ENCODE results near the gene RPL11.
A peak's percentile ranks its signal among the peaks of the same experiment; 100 is the strongest.
"Not testable (repeated sequence)": the region's sequence is repeated elsewhere in the genome, so short reads cannot be mapped to it uniquely, and the experiment has no call there.

RPL11 gene

DNA sequence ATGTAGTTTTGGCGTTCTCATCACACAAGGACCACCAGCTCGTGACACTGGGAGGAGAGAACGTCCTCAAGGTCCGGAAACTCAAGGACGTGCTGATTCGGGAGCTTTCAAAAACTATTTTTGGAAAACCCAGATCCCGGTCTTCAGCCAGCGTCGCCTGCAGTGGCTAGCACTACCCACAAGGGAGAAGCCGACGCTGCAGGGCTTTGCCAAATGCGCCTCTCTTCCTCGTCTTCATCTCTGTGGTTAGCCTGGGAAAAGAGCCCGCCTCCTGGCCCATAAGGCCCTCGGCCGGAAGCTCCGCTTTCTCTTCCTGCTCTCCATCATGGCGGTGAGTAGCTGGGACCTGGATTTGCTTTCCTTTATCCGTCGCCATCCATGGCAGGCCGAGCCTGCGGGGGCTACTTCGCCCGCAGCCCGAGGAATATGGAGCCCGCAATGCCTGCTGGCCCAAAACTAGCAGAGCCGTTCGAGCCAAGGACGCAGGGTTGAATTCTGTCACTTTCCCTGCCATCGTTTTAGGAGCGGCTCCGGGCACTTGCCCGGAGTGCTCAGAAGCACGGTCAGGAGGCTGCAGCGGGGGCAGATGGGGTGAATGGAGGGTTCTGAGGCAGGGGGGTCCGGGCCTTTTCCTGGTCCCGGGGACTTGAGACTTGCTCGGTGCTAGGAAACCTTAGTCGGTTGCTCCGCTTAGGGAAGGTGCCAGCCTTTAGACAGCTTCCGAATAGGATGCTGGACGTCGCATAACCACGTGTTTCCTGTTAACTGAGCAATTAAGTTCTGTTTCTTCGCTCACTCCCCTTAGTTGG lies at the start of gene RPL11:
Gene RPL11 (plus strand): TSS at position 308 of the 809 bp plus-strand sequence. CDS start 18 bp downstream, at position 326.
- Histone ChIP-seq H3K4me1 (ENCODE audit: control insufficient read depth, insufficient read depth, low read length) (no peaks in the 10 kb centered on the region; the same call in 1 of the 2 replicates), H3K4me3 (ENCODE audit: low read length) (peak within 1 kb of the TSS; percentile 74), H3K27ac (ENCODE audit: low read length) (no peak within 1 kb of the TSS), H3K36me3 (ENCODE audit: control insufficient read depth, insufficient read depth, low read length) (peaks cover 34% of the 10 kb centered on the region), H3K27me3 (ENCODE audit: control insufficient read depth, insufficient read depth, low read length) (no peaks in the 10 kb centered on the region), H3K9me3 (ENCODE audit: control insufficient read depth, insufficient read depth, low read length) (no peaks in the 10 kb centered on the region)
- no CpG with 5 or more reads among the region's 45 CpGs for WGBS (ENCODE audit: insufficient coverage, insufficient read length)
- DNase-seq (ENCODE audit: low read depth, low spot score), result peak; percentile 82

DNA sequence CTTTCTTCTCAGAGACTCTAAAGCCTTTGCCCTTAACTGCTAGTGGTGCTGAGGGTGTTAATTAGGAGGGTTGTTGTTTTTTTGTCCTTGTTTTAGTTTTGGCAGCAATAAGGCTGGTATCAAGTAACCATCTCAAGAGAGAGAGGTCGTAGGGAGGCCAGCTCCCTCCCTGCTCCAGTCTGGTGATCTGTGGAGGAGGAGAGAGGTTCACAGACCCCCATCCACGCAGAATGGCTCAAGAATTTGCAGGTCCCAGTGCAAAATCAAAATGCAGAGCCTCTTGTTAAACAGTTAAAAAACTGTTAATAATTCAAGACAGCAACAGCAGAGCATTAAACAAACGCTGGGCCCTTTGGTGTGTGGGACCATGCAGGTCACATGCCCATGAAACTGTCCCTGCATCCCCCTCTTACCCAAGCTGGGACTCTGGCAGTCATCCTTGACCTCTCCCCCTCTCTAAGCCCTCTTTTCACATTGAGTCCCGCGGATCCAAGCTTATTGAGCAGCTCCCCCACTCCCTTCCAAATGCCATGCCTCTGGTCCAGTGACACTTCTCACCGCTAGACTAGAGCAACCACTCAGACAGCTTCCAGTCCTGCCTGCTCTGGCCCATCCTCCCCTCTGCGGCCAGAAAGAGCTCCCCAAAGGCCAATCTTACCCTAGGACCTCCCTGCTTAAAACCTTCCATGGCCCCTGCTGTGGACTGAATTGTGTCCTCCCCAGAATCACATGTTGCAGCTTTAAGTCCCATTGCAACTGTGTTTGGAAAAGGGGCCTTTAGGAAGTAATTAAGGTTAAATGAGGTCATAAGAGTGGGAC lies 47.7 kb upstream of the RPL11 start:
- Histone ChIP-seq H3K27ac (ENCODE audit: low read length) (no peak overlapping the region), H3K27me3 (ENCODE audit: control insufficient read depth, insufficient read depth, low read length) (peaks cover 2% of the 10 kb centered on the region; the same call in 1 of the 2 replicates), H3K36me3 (ENCODE audit: control insufficient read depth, insufficient read depth, low read length) (no peaks in the 10 kb centered on the region), H3K9me3 (ENCODE audit: control insufficient read depth, insufficient read depth, low read length) (no peaks in the 10 kb centered on the region), H3K4me3 (ENCODE audit: low read length) (no peak overlapping the region), H3K4me1 (ENCODE audit: control insufficient read depth, insufficient read depth, low read length) (no peaks in the 10 kb centered on the region)
- no CpG with 5 or more reads among the region's 7 CpGs for WGBS (ENCODE audit: insufficient coverage, insufficient read length)
- DNase-seq (ENCODE audit: low read depth, low spot score), result no peak

DNA sequence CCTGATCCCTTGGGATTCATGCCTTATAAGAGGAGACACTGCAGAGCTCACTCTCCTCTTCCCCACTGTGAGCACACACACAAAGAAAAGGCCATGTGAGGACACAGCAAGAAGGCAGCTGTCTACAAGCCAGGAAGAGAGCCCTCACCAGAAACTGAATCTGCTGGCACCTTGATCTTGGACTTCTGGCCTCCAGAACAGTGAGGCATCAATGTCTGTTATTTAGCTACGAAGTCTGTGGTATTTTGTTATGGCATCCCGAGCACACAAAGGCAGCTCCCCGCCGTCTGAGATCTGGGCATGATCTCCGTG lies 47.1 kb upstream of the RPL11 start:
- Histone ChIP-seq H3K4me1 (ENCODE audit: control insufficient read depth, insufficient read depth, low read length) (no peaks in the 10 kb centered on the region), H3K27ac (ENCODE audit: low read length) (no peak overlapping the region), H3K27me3 (ENCODE audit: control insufficient read depth, insufficient read depth, low read length) (peaks cover 2% of the 10 kb centered on the region; the same call in 1 of the 2 replicates), H3K9me3 (ENCODE audit: control insufficient read depth, insufficient read depth, low read length) (no peaks in the 10 kb centered on the region), H3K36me3 (ENCODE audit: control insufficient read depth, insufficient read depth, low read length) (no peaks in the 10 kb centered on the region), H3K4me3 (ENCODE audit: low read length) (no peak overlapping the region)
- no peak for DNase-seq (ENCODE audit: low read depth, low spot score)
- WGBS (ENCODE audit: insufficient coverage, insufficient read length), result no CpG with 5 or more reads among the region's 5 CpGs

DNA sequence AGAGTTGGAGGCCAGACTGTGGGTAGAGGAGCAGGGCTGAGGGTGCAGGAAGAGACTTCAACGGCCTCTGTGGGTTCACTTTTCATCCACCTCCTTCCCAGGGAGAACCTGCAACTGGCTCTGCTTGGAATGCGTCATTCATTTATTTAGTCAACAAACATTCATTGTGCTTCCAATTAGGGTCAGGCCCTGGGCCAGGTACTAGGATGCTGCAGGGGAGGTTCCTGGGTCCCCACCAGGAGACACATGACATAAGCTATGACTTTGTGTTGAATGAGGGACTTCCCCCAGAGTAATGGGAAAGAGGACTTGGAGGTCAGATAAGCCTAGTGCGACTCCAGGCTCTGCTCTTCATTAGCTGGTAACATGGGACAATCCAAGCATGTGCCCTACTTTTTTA lies 46.3 kb upstream of the RPL11 start:
- no peaks in the 10 kb centered on the region for H3K36me3 ChIP-seq (ENCODE audit: control insufficient read depth, insufficient read depth, low read length)
- DNase-seq (ENCODE audit: low read depth, low spot score), result no peak
- H3K4me3 ChIP-seq (ENCODE audit: low read length), result no peak overlapping the region
- no CpG with 5 or more reads among the region's 3 CpGs for WGBS (ENCODE audit: insufficient coverage, insufficient read length)
- H3K27me3 ChIP-seq (ENCODE audit: control insufficient read depth, insufficient read depth, low read length), result peaks cover 2% of the 10 kb centered on the region; the same call in 1 of the 2 replicates
- no peak overlapping the region for H3K27ac ChIP-seq (ENCODE audit: low read length)
- H3K4me1 ChIP-seq (ENCODE audit: control insufficient read depth, insufficient read depth, low read length), result no peaks in the 10 kb centered on the region
- no peaks in the 10 kb centered on the region for H3K9me3 ChIP-seq (ENCODE audit: control insufficient read depth, insufficient read depth, low read length)

DNA sequence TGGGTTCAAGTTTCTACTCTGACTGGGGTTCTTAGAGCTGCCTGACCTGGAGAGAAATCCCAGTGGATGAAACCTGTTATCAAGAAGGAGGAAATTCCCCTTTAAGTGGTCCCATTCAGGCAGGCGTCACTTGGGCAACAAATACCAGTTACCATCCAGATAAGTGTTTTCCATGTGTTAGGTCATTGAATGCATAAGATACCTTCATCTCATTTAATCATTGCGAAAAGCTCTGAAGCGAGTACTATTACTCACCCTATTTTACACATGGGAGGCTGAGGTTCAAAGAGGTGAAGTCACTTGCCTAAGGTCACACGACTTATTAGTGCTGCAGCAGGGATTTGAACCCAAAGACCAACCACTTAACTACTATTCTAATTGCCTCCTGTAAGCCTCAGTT lies 45.5 kb upstream of the RPL11 start:
- Histone ChIP-seq H3K36me3 (ENCODE audit: control insufficient read depth, insufficient read depth, low read length) (no peaks in the 10 kb centered on the region), H3K4me3 (ENCODE audit: low read length) (no peak overlapping the region), H3K27me3 (ENCODE audit: control insufficient read depth, insufficient read depth, low read length) (peaks cover 2% of the 10 kb centered on the region; the same call in 1 of the 2 replicates), H3K4me1 (ENCODE audit: control insufficient read depth, insufficient read depth, low read length) (no peaks in the 10 kb centered on the region), H3K27ac (ENCODE audit: low read length) (no peak overlapping the region), H3K9me3 (ENCODE audit: control insufficient read depth, insufficient read depth, low read length) (no peaks in the 10 kb centered on the region)
- no CpG with 5 or more reads among the region's 4 CpGs for WGBS (ENCODE audit: insufficient coverage, insufficient read length)
- DNase-seq (ENCODE audit: low read depth, low spot score), result no peak

DNA sequence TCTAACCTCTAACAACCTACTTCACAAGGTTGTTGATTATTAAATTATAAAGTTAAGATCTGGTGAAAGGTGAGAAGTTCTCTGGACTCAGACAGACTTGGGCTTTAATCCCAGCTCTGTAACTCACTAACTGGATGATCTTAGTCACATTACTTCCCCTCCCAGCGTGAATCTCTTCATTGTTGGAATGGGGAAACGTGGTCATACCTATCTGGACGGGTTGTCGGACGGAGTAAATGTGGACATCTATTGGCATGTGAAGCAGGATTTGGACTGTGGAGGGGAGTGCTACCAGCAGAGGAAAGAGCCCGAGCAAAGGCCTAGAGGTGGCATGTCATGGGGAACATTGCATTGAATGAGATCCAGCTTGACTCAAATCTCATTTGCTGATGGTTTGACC lies 45.1 kb upstream of the RPL11 start:
- no CpG with 5 or more reads among the region's 6 CpGs for WGBS (ENCODE audit: insufficient coverage, insufficient read length)

DNA sequence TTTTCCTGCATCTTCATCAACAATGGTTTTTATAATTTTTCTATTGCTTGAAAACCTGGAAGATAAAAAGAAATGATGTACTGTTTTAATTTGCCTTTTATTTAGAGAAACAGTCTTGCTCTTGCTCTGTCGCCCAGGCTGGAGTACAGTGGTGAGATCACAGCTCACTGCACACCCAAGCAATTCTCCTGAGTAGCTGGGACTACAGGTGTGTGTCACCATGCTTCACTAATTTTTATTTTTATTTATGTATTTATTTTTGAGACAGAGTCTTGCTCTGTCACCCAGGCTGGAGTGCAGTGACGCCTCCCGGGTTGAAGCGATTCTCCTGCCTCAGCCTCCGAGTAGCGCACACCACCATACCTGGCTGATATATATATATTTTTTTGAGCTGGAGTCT lies 43.0 kb upstream of the RPL11 start:
- no CpG with 5 or more reads among the region's 6 CpGs for WGBS (ENCODE audit: insufficient coverage, insufficient read length)
- H3K4me1 ChIP-seq (ENCODE audit: control insufficient read depth, insufficient read depth, low read length), result no peaks in the 10 kb centered on the region

More for the DNA sequence above, 45.1 kb upstream of the RPL11 start:
- Histone ChIP-seq H3K9me3 (ENCODE audit: control insufficient read depth, insufficient read depth, low read length) (no peaks in the 10 kb centered on the region), H3K4me1 (ENCODE audit: control insufficient read depth, insufficient read depth, low read length) (no peaks in the 10 kb centered on the region), H3K4me3 (ENCODE audit: low read length) (no peak overlapping the region), H3K27ac (ENCODE audit: low read length) (no peak overlapping the region), H3K36me3 (ENCODE audit: control insufficient read depth, insufficient read depth, low read length) (no peaks in the 10 kb centered on the region), H3K27me3 (ENCODE audit: control insufficient read depth, insufficient read depth, low read length) (peaks cover 2% of the 10 kb centered on the region; the same call in 1 of the 2 replicates)
- DNase-seq (ENCODE audit: low read depth, low spot score), result no peak

DNA sequence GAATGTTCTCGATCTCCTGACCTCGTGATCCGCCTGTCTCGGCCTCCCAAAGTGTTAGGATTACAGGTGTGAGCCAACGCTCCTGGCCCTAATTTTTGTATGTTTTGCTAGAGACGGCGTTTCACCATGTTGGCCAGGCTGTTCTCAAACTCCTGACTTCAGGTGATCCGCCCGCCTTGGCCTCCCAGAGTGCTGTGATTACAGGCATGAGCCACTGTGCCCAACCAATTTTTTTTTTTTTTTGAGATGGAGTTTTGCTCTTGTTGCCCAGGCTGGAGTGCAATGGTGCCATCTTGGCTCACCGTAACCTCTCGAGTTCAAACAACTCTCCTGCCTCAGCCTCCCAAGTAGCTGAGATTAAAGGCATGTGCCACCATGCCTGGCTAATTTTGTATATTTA lies 42.4 kb upstream of the RPL11 start:
- not testable (repeated sequence) for H3K36me3 ChIP-seq (ENCODE audit: control insufficient read depth, insufficient read depth, low read length); H3K4me3 ChIP-seq (ENCODE audit: low read length); H3K9me3 ChIP-seq (ENCODE audit: control insufficient read depth, insufficient read depth, low read length); H3K27me3 ChIP-seq (ENCODE audit: control insufficient read depth, insufficient read depth, low read length); H3K4me1 ChIP-seq (ENCODE audit: control insufficient read depth, insufficient read depth, low read length); H3K27ac ChIP-seq (ENCODE audit: low read length); DNase-seq (ENCODE audit: low read depth, low spot score)
- WGBS (ENCODE audit: insufficient coverage, insufficient read length), result no CpG with 5 or more reads among the region's 11 CpGs

More for the DNA sequence above, 43.0 kb upstream of the RPL11 start:
- Histone ChIP-seq H3K9me3 (ENCODE audit: control insufficient read depth, insufficient read depth, low read length) (no peaks in the 10 kb centered on the region), H3K4me3 (ENCODE audit: low read length) (no peak overlapping the region), H3K36me3 (ENCODE audit: control insufficient read depth, insufficient read depth, low read length) (no peaks in the 10 kb centered on the region), H3K27ac (ENCODE audit: low read length) (no peak overlapping the region), H3K27me3 (ENCODE audit: control insufficient read depth, insufficient read depth, low read length) (peaks cover 2% of the 10 kb centered on the region; the same call in 1 of the 2 replicates)
- DNase-seq (ENCODE audit: low read depth, low spot score), result no peak

DNA sequence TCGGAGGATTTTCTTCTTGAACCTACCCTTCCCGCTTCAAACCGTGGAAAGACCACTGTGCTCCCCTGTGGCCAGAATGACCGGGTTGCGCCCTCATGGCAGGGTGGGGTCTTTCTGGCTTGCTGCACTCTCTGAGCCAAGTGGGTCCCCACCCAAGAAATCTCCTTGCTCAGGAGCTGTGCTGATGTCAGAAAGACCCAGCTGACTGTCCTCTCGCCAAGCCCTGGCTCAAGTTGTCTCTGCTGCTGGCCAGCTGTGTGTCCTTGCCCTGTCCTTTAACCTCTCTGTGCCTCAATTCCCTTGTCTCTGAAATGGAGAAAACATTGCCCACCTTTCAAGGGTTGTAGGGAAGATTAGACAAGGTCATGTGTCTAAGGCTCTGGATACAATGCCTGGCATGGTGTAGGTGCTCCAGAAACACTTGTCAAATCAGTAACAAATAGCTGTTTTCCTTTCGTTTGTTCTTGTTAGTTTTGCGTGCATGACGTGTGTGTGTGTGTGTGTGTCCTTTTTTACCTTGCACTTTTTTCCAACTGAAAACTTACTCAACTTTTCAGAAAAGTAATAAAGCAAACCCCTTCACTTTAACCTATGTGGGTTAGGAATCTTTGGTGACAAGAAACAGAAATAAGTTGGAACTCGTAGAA lies 41.1 kb upstream of the RPL11 start:
- Histone ChIP-seq H3K27ac (ENCODE audit: low read length) (no peak overlapping the region), H3K9me3 (ENCODE audit: control insufficient read depth, insufficient read depth, low read length) (no peaks in the 10 kb centered on the region), H3K4me3 (ENCODE audit: low read length) (no peak overlapping the region), H3K36me3 (ENCODE audit: control insufficient read depth, insufficient read depth, low read length) (no peaks in the 10 kb centered on the region), H3K27me3 (ENCODE audit: control insufficient read depth, insufficient read depth, low read length) (peaks cover 2% of the 10 kb centered on the region; the same call in 1 of the 2 replicates), H3K4me1 (ENCODE audit: control insufficient read depth, insufficient read depth, low read length) (no peaks in the 10 kb centered on the region)
- no peak for DNase-seq (ENCODE audit: low read depth, low spot score)
- WGBS (ENCODE audit: insufficient coverage, insufficient read length), result no CpG with 5 or more reads among the region's 10 CpGs

DNA sequence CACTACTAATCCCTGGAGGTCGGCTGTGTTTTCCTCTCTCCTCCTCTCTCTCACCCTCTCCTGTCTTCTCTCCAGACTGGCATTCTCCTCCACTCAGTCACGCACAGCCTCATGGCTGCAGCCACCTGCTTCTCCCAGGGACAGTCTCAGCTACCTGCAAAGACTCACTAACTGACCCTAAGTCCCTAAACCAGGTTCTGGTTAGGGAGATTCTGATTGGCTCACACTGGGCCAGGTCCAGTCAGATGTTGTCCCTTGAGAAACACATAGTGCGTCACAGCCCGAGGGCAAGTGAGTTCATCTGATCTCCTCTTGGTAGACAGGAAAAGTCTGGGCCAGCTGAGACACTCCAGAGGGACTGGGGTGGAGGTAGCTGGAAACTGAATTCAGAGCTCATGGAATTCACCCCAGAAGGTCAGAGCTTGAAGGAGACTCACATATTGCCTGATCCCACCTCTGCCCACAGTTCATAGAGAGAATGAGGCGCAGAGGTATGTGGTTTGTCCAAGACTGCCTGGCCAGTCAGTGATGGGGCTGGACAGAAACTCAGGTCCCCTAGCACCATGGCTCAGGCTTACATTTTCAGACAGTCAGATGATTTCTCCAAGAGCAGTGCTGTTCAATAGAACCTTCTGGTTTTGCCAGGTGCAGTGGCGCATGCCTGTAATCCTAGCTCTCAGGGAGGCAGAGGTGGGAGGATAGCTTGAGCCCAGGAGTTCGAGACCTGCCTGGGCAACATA lies 40.4 kb upstream of the RPL11 start:
- no peaks in the 10 kb centered on the region for H3K9me3 ChIP-seq (ENCODE audit: control insufficient read depth, insufficient read depth, low read length)
- H3K27me3 ChIP-seq (ENCODE audit: control insufficient read depth, insufficient read depth, low read length), result no peaks in the 10 kb centered on the region
- no peak for DNase-seq (ENCODE audit: low read depth, low spot score)
- no peak overlapping the region for H3K4me3 ChIP-seq (ENCODE audit: low read length)
- no CpG with 5 or more reads among the region's 7 CpGs for WGBS (ENCODE audit: insufficient coverage, insufficient read length)
- no peaks in the 10 kb centered on the region for H3K36me3 ChIP-seq (ENCODE audit: control insufficient read depth, insufficient read depth, low read length)
- H3K4me1 ChIP-seq (ENCODE audit: control insufficient read depth, insufficient read depth, low read length), result no peaks in the 10 kb centered on the region
- no peak overlapping the region for H3K27ac ChIP-seq (ENCODE audit: low read length)

All from iPS DF 6.9 (cell line).